Endothelial cell of umbilical vein (primary cell): ENCODE data around the gene MACF1. TPM values are rescaled to one million over a fixed set of nuclear protein-coding genes. Genes with fewer than 3 reads are reported as not detected.

ENCODE experiments used
- BruUV-seq: library from RNA; stranded (reverse); fragments of 400-500 nt; replicated peaks from 2 replicates; lab custom pipeline; 2021; lab: Mats Ljungman, UMichigan
- CTCF ChIA-PET: fragments of 300-600, 350-600 bp; sonication (Branson Sonifier 250); formaldehyde crosslinking; loops from one replicate; lab custom pipeline; 2021; ENCODE audit warnings: antibody characterized with exemption, inconsistent platforms; lab: Charles Lee
- POLR2A ChIA-PET: fragments of 300-600, 350-600 bp; sonication (Branson Sonifier 250); formaldehyde crosslinking; loops from one replicate; lab custom pipeline; 2021; ENCODE audit warnings: antibody characterized with exemption, inconsistent platforms; lab: Charles Lee
- DNase-seq: peaks from one replicate; pipeline ENCODE4 v3.0.0-alpha.2; 2011; ENCODE audit warnings: low read depth, low spot score
- FAIRE-seq: peaks from 2 replicates; lab custom pipeline; 2011; peaks lifted over from hg19 to GRCh38; lab: Jason Lieb, UNC
- H2AFZ ChIP-seq: 2 replicates; pipeline ENCODE4 v1.6.0; 2012; ENCODE audit warnings: low read depth, low read length, control low read depth, inconsistent platforms
- H3K27ac ChIP-seq: 2 replicates; pipeline ENCODE4 v1.5.1; 2011; ENCODE audit warnings: low read depth, mild to moderate bottlenecking, control low read depth, low read length, moderate library complexity; ENCODE audit not compliant: insufficient read depth
- H3K27me3 ChIP-seq, 2 experiments: 2 replicates each; pipeline versions ENCODE4 v1.6.0 to v1.6.1; 2011; ENCODE audit warnings: low read length in 2 of 2, mixed read lengths in 1 of 2; ENCODE audit not compliant: control insufficient read depth in 2 of 2, insufficient read depth in 2 of 2
- H3K36me3 ChIP-seq, 2 experiments: 2 replicates in 1 of 2; 3 replicates in 1 of 2; pipeline ENCODE4 v1.5.1; 2011; ENCODE audit warnings: low read length in 2 of 2, mild to moderate bottlenecking in 1 of 2, moderate library complexity in 1 of 2; ENCODE audit not compliant: control insufficient read depth in 2 of 2, insufficient read depth in 2 of 2; ENCODE audit errors: extremely low read depth in 1 of 2
- H3K4me1 ChIP-seq: 3 replicates; pipeline ENCODE4 v1.5.1; 2011; ENCODE audit warnings: mild to moderate bottlenecking, low read length; ENCODE audit not compliant: control insufficient read depth, insufficient read depth; ENCODE audit errors: extremely low read depth
- H3K4me2 ChIP-seq: 2 replicates; pipeline ENCODE4 v1.6.1; 2011; ENCODE audit warnings: low read length, control low read depth, mixed read lengths; ENCODE audit not compliant: insufficient read depth
- H3K4me3 ChIP-seq, 3 experiments: fragments of 200-600 bp in 1 of 3; sonication (generic), shearing (Covaris generic) in 1 of 3; replicated peaks in 1 of 3; 2 replicates each; pipeline ENCODE4 v1.5.1; 2011 to 2016; ENCODE audit warnings: control low read depth in 3 of 3, low read length in 3 of 3, mild to moderate bottlenecking in 2 of 3, inconsistent platforms in 1 of 3, low read depth in 1 of 3, moderate library complexity in 1 of 3; ENCODE audit not compliant: insufficient read depth in 1 of 3
- H3K79me2 ChIP-seq: 2 replicates; pipeline ENCODE4 v1.6.0; 2012; ENCODE audit warnings: low read length, inconsistent platforms; ENCODE audit not compliant: control insufficient read depth, insufficient read depth
- H3K9ac ChIP-seq: replicated peaks from 2 replicates; pipeline ENCODE3; 2011; ENCODE audit warnings: low read length, control low read depth; ENCODE audit not compliant: insufficient read depth; ENCODE audit errors: extremely low read depth
- H3K9me1 ChIP-seq: replicated peaks from 3 replicates; pipeline ENCODE4 v1.6.0; 2011; ENCODE audit warnings: mild to moderate bottlenecking, low read length; ENCODE audit not compliant: control insufficient read depth, insufficient read depth; ENCODE audit errors: extremely low read depth
- H3K9me3 ChIP-seq: replicated peaks from 2 replicates; pipeline ENCODE4 v1.5.1; 2012; ENCODE audit warnings: low read length, inconsistent platforms; ENCODE audit not compliant: control insufficient read depth, insufficient read depth
- H4K20me1 ChIP-seq: replicated peaks from 2 replicates; pipeline ENCODE3; 2011; ENCODE audit warnings: mild to moderate bottlenecking, low read length; ENCODE audit not compliant: control insufficient read depth, insufficient read depth; ENCODE audit errors: extremely low read depth
- EZH2 ChIP-seq: IDR thresholded peaks from 2 replicates; pipeline ENCODE4 v1.6.1; 2012; ENCODE audit warnings: borderline replicate concordance, low read depth, mild to moderate bottlenecking, moderate library complexity, low read length, inconsistent platforms; ENCODE audit not compliant: severe bottlenecking
- JUN ChIP-seq: IDR thresholded peaks from 2 replicates; pipeline ENCODE4 v1.6.1; 2011; ENCODE audit warnings: borderline replicate concordance, low read depth; ENCODE audit not compliant: insufficient read length, insufficient read depth
- MYC ChIP-seq: IDR thresholded peaks from one replicate; pipeline ENCODE4 v1.6.1; 2011; ENCODE audit warnings: mild to moderate bottlenecking, low read depth, low read length
- POLR2AphosphoS5 ChIP-seq: IDR thresholded peaks from 2 replicates; pipeline ENCODE4 v1.6.1; 2012; ENCODE audit warnings: low read depth, mild to moderate bottlenecking, control low read depth, low read length, moderate library complexity; ENCODE audit not compliant: insufficient read depth
- dilution Hi-C: fragments of 300-500 bp; cut with MboI; formaldehyde crosslinking; loops from one replicate; pipeline ENCODE4 v1.15.0; 2019; ENCODE audit warnings: low sequenced_read_pairs; ENCODE audit not compliant: extremely low pct_ligation_motif_present
- intact Hi-C: fragments of 100-400 bp; cut with micrococcal nuclease; formaldehyde crosslinking; loops from one replicate; pipeline ENCODE4 v1.10.0; 2022
- polyA plus RNA-seq, 4 experiments: library from polyadenylated mRNA; depleted of rRNA in 3 of 4; stranded (reverse) in 3 of 4; unstranded in 1 of 4; fragments of >200 nt; gene quantifications; 2 replicates each; pipeline versions ENCODE4 v1.2.1 to v1.2.3, GENCODE V29; 2011 to 2012; ENCODE audit warnings: missing spikeins in 1 of 4
- total RNA-seq: library from RNA; stranded (reverse); gene quantifications from 2 replicates; pipeline ENCODE4 v1.2.3, GENCODE V29; 2021
- TF ChIP-seq, protein P1 (sequence below): IDR thresholded peaks from 2 replicates; pipeline ENCODE4 v1.6.1; 2011; ENCODE audit not compliant: insufficient read depth, insufficient read length

Gene MACF1
- total and polyA plus RNA-seq, 2 donors (not counting 3 experiments of a cell fraction or from before 2014, with no cell fraction given) = 122 to 587 TPM

DNA sequence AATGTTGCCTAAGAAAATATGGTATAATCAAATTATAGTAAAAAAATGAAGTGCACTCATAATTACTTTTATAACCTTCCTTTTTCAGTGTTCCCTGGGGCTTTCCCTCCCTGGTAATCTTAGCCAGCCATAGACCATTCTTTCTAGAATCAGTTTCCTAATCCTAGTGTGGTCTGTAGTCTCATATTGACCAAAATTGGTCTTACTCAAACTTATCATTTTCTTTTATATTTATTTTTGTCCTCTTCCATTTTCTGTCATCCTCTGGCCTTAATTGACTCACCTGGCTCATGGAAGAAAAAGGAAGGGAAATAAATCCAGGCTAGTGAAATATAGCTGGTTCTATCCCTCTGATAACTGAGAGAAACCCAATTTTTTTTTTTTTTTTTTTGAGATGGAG is 216.0 kb downstream of the MACF1 start:
- intact Hi-C loops (no loop called here), dilution Hi-C loops (no loop called here)
- H3K9me3 ChIP-seq = no peaks in the 10 kb centered on the region
- no peak overlapping the region for H2AFZ ChIP-seq
- CTCF ChIA-PET = interaction anchor here (0.8 to 2.2 kb wide), 3 partner anchors 10 to 33 kb away, joined by 3 to 15 read pairs (median 4); no protein-coding TSS in a partner anchor
- H3K79me2 ChIP-seq = peaks cover 79% of the 10 kb centered on the region
- H3K27ac ChIP-seq = no peak overlapping the region
- no peak overlapping the region for H3K9ac ChIP-seq
- no peak for DNase-seq
- peaks cover 25% of the 10 kb centered on the region for H4K20me1 ChIP-seq
- FAIRE-seq = no peak
- no peak overlapping the region for H3K4me3 ChIP-seq
- peaks cover 10% of the 10 kb centered on the region for H3K4me1 ChIP-seq
- H3K27me3 ChIP-seq = no peaks in the 10 kb centered on the region
- H3K36me3 ChIP-seq = peaks cover 17 to 33% of the 10 kb centered on the region in 2 experiments
- H3K4me2 ChIP-seq = no peak overlapping the region
- BruUV-seq = no TSS peak
- H3K9me1 ChIP-seq = no peaks in the 10 kb centered on the region
- TF ChIP-seq, protein P1, sequence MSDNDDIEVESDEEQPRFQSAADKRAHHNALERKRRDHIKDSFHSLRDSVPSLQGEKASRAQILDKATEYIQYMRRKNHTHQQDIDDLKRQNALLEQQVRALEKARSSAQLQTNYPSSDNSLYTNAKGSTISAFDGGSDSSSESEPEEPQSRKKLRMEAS = no peak
- POLR2A ChIA-PET = no interaction called here

DNA sequence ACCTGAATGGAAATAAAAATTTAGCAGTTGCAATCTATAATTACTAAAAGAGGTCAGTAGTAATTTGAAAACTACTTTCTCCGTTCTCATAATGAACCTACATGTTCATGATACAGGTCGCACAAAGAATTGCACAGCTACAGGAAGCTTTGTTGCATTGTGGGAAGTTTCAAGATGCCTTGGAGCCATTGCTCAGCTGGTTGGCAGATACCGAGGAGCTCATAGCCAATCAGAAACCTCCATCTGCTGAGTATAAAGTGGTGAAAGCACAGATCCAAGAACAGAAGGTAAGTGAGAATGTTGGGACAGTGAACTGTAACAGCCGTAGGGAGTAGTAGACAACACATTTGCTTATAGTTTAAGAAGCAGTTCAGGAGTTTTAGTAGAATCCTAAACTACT is 218.1 kb downstream of the MACF1 start:
- H4K20me1 ChIP-seq = peaks cover 20% of the 10 kb centered on the region
- H3K27me3 ChIP-seq = no peaks in the 10 kb centered on the region
- H3K9me1 ChIP-seq = no peaks in the 10 kb centered on the region
- no peaks in the 10 kb centered on the region for H3K9me3 ChIP-seq
- peaks cover 70% of the 10 kb centered on the region for H3K79me2 ChIP-seq
- no peak for DNase-seq
- ChIA-PET CTCF (no interaction called here), POLR2A (no interaction called here)
- no peak overlapping the region for H3K4me2 ChIP-seq
- intact Hi-C loops (no loop called here), dilution Hi-C loops (no loop called here)
- H3K9ac ChIP-seq = no peak overlapping the region
- no peak overlapping the region for H2AFZ ChIP-seq
- FAIRE-seq = no peak
- H3K36me3 ChIP-seq = peaks cover 17 to 42% of the 10 kb centered on the region in 2 experiments
- no peak overlapping the region for H3K4me3 ChIP-seq
- no peaks in the 10 kb centered on the region for H3K4me1 ChIP-seq
- TF ChIP-seq JUN = no peak
- TF ChIP-seq, protein P1 = no peak
- TF ChIP-seq POLR2AphosphoS5 = no peak
- no peak for TF ChIP-seq EZH2
- no peak for TF ChIP-seq MYC
- BruUV-seq = no TSS peak
- H3K27ac ChIP-seq = no peak overlapping the region
